SK-N-SH treated with all-trans-retinoic acid at 6 μM for 48 hours (cell line): ENCODE data around the gene MATCAP1.

Experiments used
- ATAC-seq: fragments of 200-7000 bp; cut with Tn5 transposase; 3 replicates; pipeline ENCODE4 v1.9.1; 2020; ENCODE audit warnings: mild to moderate bottlenecking, moderate library complexity
- BACH2 ChIP-seq: fragments of 250-450 bp; sonication (Bioruptor Pico); IDR thresholded peaks from 2 replicates; pipeline ENCODE4 v1.9.0; 2021; ENCODE audit warnings: mild to moderate bottlenecking, borderline replicate concordance
- CREB5 ChIP-seq: fragments of 250-450 bp; sonication (Bioruptor Pico); IDR thresholded peaks from 2 replicates; pipeline ENCODE4 v1.5.1; 2020; ENCODE audit warnings: low read depth, mild to moderate bottlenecking, moderate library complexity
- CSDC2 ChIP-seq: fragments of 250-450 bp; sonication (Bioruptor Pico); IDR thresholded peaks from 2 replicates; pipeline ENCODE4 v1.5.0; 2020; ENCODE audit warnings: mild to moderate bottlenecking, moderate library complexity
- CSRNP3 ChIP-seq: fragments of 250-450 bp; sonication (Bioruptor Pico); IDR thresholded peaks from 2 replicates; pipeline ENCODE4 v1.5.1; 2021; ENCODE audit warnings: mild to moderate bottlenecking, moderate library complexity
- ESRRG ChIP-seq: fragments of 250-450 bp; sonication (Bioruptor Pico); IDR thresholded peaks from 2 replicates; pipeline ENCODE4 v1.6.1; 2021; ENCODE audit warnings: mild to moderate bottlenecking
- GLIS3 ChIP-seq: fragments of 250-450 bp; sonication (Bioruptor Pico); IDR thresholded peaks from 2 replicates; pipeline ENCODE4 v1.5.0; 2020; ENCODE audit warnings: mild to moderate bottlenecking, moderate library complexity
- ISL1 ChIP-seq: fragments of 250-450 bp; sonication (Bioruptor Pico); IDR thresholded peaks from 2 replicates; pipeline ENCODE4 v2.1.2; 2022; ENCODE audit warnings: mild to moderate bottlenecking, moderate library complexity
- OSR1 ChIP-seq: fragments of 250-450 bp; sonication (Bioruptor Pico); IDR thresholded peaks from 2 replicates; pipeline ENCODE4 v1.8.0; 2022; ENCODE audit warnings: moderate library complexity, mild to moderate bottlenecking, inconsistent platforms
- PATZ1 ChIP-seq: fragments of 250-450 bp; sonication (Bioruptor Pico); IDR thresholded peaks from 2 replicates; pipeline ENCODE4 v1.8.0; 2020; ENCODE audit warnings: mild to moderate bottlenecking, moderate library complexity, borderline replicate concordance
- PPARA ChIP-seq: fragments of 250-450 bp; sonication (Bioruptor Pico); IDR thresholded peaks from 2 replicates; pipeline ENCODE4 v1.5.0; 2020; ENCODE audit warnings: mild to moderate bottlenecking, borderline replicate concordance
- RARB ChIP-seq: fragments of 250-450 bp; sonication (Bioruptor Pico); IDR thresholded peaks from 2 replicates; pipeline ENCODE4 v1.8.0; 2021; ENCODE audit warnings: mild to moderate bottlenecking, moderate library complexity
- SNAI2 ChIP-seq: fragments of 250-450 bp; sonication (Bioruptor Pico); IDR thresholded peaks from 2 replicates; pipeline ENCODE4 v1.5.0; 2020; ENCODE audit warnings: mild to moderate bottlenecking, moderate library complexity
- TCF4 ChIP-seq: fragments of 250-450 bp; sonication (Bioruptor Pico); IDR thresholded peaks from 2 replicates; pipeline ENCODE4 v1.8.0; 2021; ENCODE audit warnings: mild to moderate bottlenecking, moderate library complexity, borderline replicate concordance
- TOX ChIP-seq: fragments of 250-450 bp; sonication (Bioruptor Pico); IDR thresholded peaks from 2 replicates; pipeline ENCODE4 v1.8.0; 2021; ENCODE audit warnings: mild to moderate bottlenecking, moderate library complexity, borderline replicate concordance
- TSHZ2 ChIP-seq: fragments of 250-450 bp; sonication (Bioruptor Pico); IDR thresholded peaks from 2 replicates; pipeline ENCODE4 v1.5.0; 2020; ENCODE audit warnings: mild to moderate bottlenecking, moderate library complexity
- ZC3H10 ChIP-seq: fragments of 250-450 bp; sonication (Bioruptor Pico); IDR thresholded peaks from 2 replicates; pipeline ENCODE4 v1.5.1; 2021; ENCODE audit warnings: mild to moderate bottlenecking, moderate library complexity
- ZFP3 ChIP-seq: fragments of 250-450 bp; sonication (Bioruptor Pico); IDR thresholded peaks from 2 replicates; pipeline ENCODE4 v1.5.0; 2020; ENCODE audit warnings: mild to moderate bottlenecking, moderate library complexity
- ZFP30 ChIP-seq: fragments of 450-650 bp; formaldehyde crosslinking; IDR thresholded peaks from 2 replicates; pipeline ENCODE4 v1.5.0; 2022; ENCODE audit warnings: mild to moderate bottlenecking, moderate library complexity
- ZNF565 ChIP-seq: fragments of 450-650 bp; formaldehyde crosslinking; conservative IDR thresholded peaks from 2 replicates; pipeline ENCODE4 v1.5.0; 2020; ENCODE audit warnings: low read depth, mild to moderate bottlenecking, moderate library complexity
- ZNF70 ChIP-seq: fragments of 450-650 bp; formaldehyde crosslinking; IDR thresholded peaks from 2 replicates; pipeline ENCODE4 v1.5.0; 2020; ENCODE audit warnings: mild to moderate bottlenecking, moderate library complexity
- ZNF8 ChIP-seq: fragments of 450-650 bp; formaldehyde crosslinking; IDR thresholded peaks from 2 replicates; pipeline ENCODE4 v1.5.0; 2020; ENCODE audit warnings: mild to moderate bottlenecking, moderate library complexity

MATCAP1 gene

GRCh38 chr16:67229906-67230808 lies 46.4 kb upstream of the MATCAP1 start (continued):
- no peak for TF ChIP-seq TOX
- no peak for TF ChIP-seq BACH2
- TF ChIP-seq SNAI2 (CRISPR knock-in tag): no peak
- no peak for TF ChIP-seq ZNF8 (CRISPR knock-in tag)

GRCh38 chr16:67228905-67229304 lies 45.1 kb upstream of the MATCAP1 start:
- ATAC-seq: no peak
- no peak for TF ChIP-seq OSR1 (CRISPR knock-in tag)
- TF ChIP-seq PATZ1 (CRISPR knock-in tag): no peak
- TF ChIP-seq PPARA (CRISPR knock-in tag): no peak
- no peak for TF ChIP-seq ISL1 (CRISPR knock-in tag)
- no peak for TF ChIP-seq ESRRG (CRISPR knock-in tag)
- TF ChIP-seq BACH2: no peak
- no peak for TF ChIP-seq ZFP30 (CRISPR knock-in tag)
- TF ChIP-seq CSRNP3 (CRISPR knock-in tag): no peak
- TF ChIP-seq CREB5 (CRISPR knock-in tag): no peak
- no peak for TF ChIP-seq SNAI2 (CRISPR knock-in tag)
- TF ChIP-seq TCF4 (CRISPR knock-in tag): no peak
- no peak for TF ChIP-seq TSHZ2 (CRISPR knock-in tag)
- TF ChIP-seq TOX: no peak
- no peak for TF ChIP-seq GLIS3
- no peak for TF ChIP-seq RARB (CRISPR knock-in tag)

GRCh38 chr16:67228034-67228785 lies 44.4 kb upstream of the MATCAP1 start:
- no peak for TF ChIP-seq ZNF8 (CRISPR knock-in tag)
- ATAC-seq: no peak

- ATAC-seq: no peak
- no peak for TF ChIP-seq ZFP3 (CRISPR knock-in tag)
- TF ChIP-seq ZC3H10 (CRISPR knock-in tag): no peak
- no peak for TF ChIP-seq ZNF70 (CRISPR knock-in tag)
- no peak for TF ChIP-seq TSHZ2 (CRISPR knock-in tag)
- no peak for TF ChIP-seq PATZ1 (CRISPR knock-in tag)
- no peak for TF ChIP-seq ISL1 (CRISPR knock-in tag)
- TF ChIP-seq ZNF565: no peak
- TF ChIP-seq TCF4 (CRISPR knock-in tag): no peak
- no peak for TF ChIP-seq CSDC2 (CRISPR knock-in tag)
- no peak for TF ChIP-seq TOX
- no peak for TF ChIP-seq SNAI2 (CRISPR knock-in tag)
- TF ChIP-seq CREB5 (CRISPR knock-in tag): no peak
- no peak for TF ChIP-seq RARB (CRISPR knock-in tag)
These were observed 43.8 kb upstream of the MATCAP1 start for GRCh38 chr16:67227567-67227921.
